GM12878 (cell line): Measurements from ENCODE around the gene RFX3. TPM values are rescaled to one million over a fixed set of nuclear protein-coding genes. Genes with fewer than 3 reads are reported as not detected.

Experiments
- ATAC-seq: fragments of 200-7000 bp; cut with Tn5 transposase; 3 replicates; pipeline ENCODE4 v1.9.1; 2020; ENCODE audit warnings: mild to moderate bottlenecking, moderate library complexity
- BruUV-seq: library from RNA; stranded (reverse); fragments of 400-500 nt; replicated peaks from 2 replicates; lab custom pipeline; 2021; lab: Mats Ljungman, UMichigan
- CTCF ChIA-PET: fragments of 300-600 bp; sonication (Branson Sonifier 250); formaldehyde crosslinking; extraction: SDS; loops from one replicate; lab custom pipeline; 2021; ENCODE audit warnings: inconsistent platforms; lab: Yijun Ruan, JAX
- POLR2A ChIA-PET: fragments of 350-600 bp; formaldehyde crosslinking; extraction: SDS; loops from one replicate; lab custom pipeline; 2021; ENCODE audit warnings: inconsistent platforms; lab: Charles Lee
- RAD21 ChIA-PET: fragments of 300-600 bp; sonication (Branson Sonifier 250); formaldehyde crosslinking; loops from one replicate; lab custom pipeline; 2023; ENCODE audit warnings: antibody characterized with exemption; ENCODE audit not compliant: unreplicated experiment; lab: Charles Lee
- SMC1A ChIA-PET: fragments of 300-600 bp; sonication (Branson Sonifier 250); formaldehyde crosslinking; loops from one replicate; lab custom pipeline; 2023; ENCODE audit not compliant: unreplicated experiment, uncharacterized antibody; lab: Charles Lee
- DNase-seq: peaks from one replicate; pipeline ENCODE4 v3.0.0-alpha.2; 2011; ENCODE audit warnings: low read depth, low spot score
- FAIRE-seq: peaks from 3 replicates; lab custom pipeline; 2011; peaks lifted over from hg19 to GRCh38; lab: Jason Lieb, UNC
- H2AFZ ChIP-seq: 2 replicates; pipeline ENCODE4 v1.6.0; 2011; ENCODE audit warnings: low read depth, low read length, control low read depth; ENCODE audit not compliant: control insufficient read depth
- H3K27ac ChIP-seq: 2 replicates; pipeline ENCODE4 v1.5.1; 2011; ENCODE audit warnings: control low read depth; ENCODE audit not compliant: control insufficient read depth, insufficient read depth
- H3K27me3 ChIP-seq, 2 experiments: replicated peaks in 1 of 2; 2 replicates each; pipeline versions ENCODE4 v1.6.0 to v1.6.1; 2011; ENCODE audit warnings: low read length in 1 of 2; ENCODE audit not compliant: control insufficient read depth in 2 of 2, insufficient read depth in 2 of 2
- H3K36me3 ChIP-seq, 2 experiments: 2 replicates each; pipeline ENCODE4 v1.5.1; 2011; ENCODE audit warnings: low read length in 1 of 2; ENCODE audit not compliant: control insufficient read depth in 2 of 2, insufficient read depth in 2 of 2
- H3K4me1 ChIP-seq: 2 replicates; pipeline ENCODE4 v1.6.1; 2011; ENCODE audit warnings: mild to moderate bottlenecking, low read length, moderate library complexity, mixed read lengths; ENCODE audit not compliant: control insufficient read depth, insufficient read depth
- H3K4me2 ChIP-seq: 2 replicates; pipeline ENCODE4 v1.6.0; 2011; ENCODE audit warnings: control low read depth; ENCODE audit not compliant: control insufficient read depth, insufficient read depth
- H3K4me3 ChIP-seq: fragments of 200-600 bp; sonication (generic); 2 replicates; pipeline ENCODE4 v1.5.1; 2016
- H3K79me2 ChIP-seq: 2 replicates; pipeline ENCODE4 v1.6.0; 2011; ENCODE audit warnings: low read length; ENCODE audit not compliant: control insufficient read depth, insufficient read depth
- H3K9ac ChIP-seq: 2 replicates; pipeline ENCODE4 v1.8.0; 2011; ENCODE audit warnings: low read length, control low read depth, mixed read lengths; ENCODE audit not compliant: control insufficient read depth, insufficient read depth
- H3K9me3 ChIP-seq: replicated peaks from 3 replicates; pipeline ENCODE4 v1.5.1; 2011; ENCODE audit warnings: mild to moderate bottlenecking, low read length; ENCODE audit not compliant: control insufficient read depth, insufficient read depth
- H4K20me1 ChIP-seq: 2 replicates; pipeline ENCODE4 v1.6.0; 2011; ENCODE audit not compliant: control insufficient read depth, insufficient read depth
- CEBPB ChIP-seq, 2 experiments: fragments of 150-350 bp in 1 of 2; IDR thresholded peaks; 2 replicates each; pipeline ENCODE4 v1.6.1; 2012 to 2014; ENCODE audit warnings: low read depth in 2 of 2, low read length in 2 of 2, borderline replicate concordance in 1 of 2, inconsistent platforms in 1 of 2
- CREB1 ChIP-seq: IDR thresholded peaks from 2 replicates; pipeline ENCODE4 v1.6.1; 2012; ENCODE audit warnings: low read depth, mild to moderate bottlenecking, inconsistent platforms
- ESRRA ChIP-seq: IDR thresholded peaks from 2 replicates; pipeline ENCODE4 v1.6.1; 2012; ENCODE audit warnings: mild to moderate bottlenecking, low read length, improper control_type of control experiment
- IKZF1 ChIP-seq: fragments of 450-650 bp; conservative IDR thresholded peaks from 2 replicates; pipeline ENCODE4 v1.6.1; 2017; ENCODE audit warnings: antibody characterized with exemption, mild to moderate bottlenecking
- IRF4 ChIP-seq: IDR thresholded peaks from 2 replicates; pipeline ENCODE4 v1.6.1; 2011; ENCODE audit warnings: low read depth, low read length
- MTA2 ChIP-seq: fragments of 450-650 bp; IDR thresholded peaks from 2 replicates; pipeline ENCODE4 v1.6.1; 2016; ENCODE audit warnings: low read depth, mild to moderate bottlenecking, moderate library complexity
- NR2C1 ChIP-seq: fragments of 450-650 bp; IDR thresholded peaks from 2 replicates; pipeline ENCODE4 v1.6.1; 2017; ENCODE audit warnings: antibody characterized with exemption, mild to moderate bottlenecking, moderate library complexity
- TAF1 ChIP-seq: IDR thresholded peaks from 2 replicates; pipeline ENCODE4 v1.6.1; 2011; ENCODE audit warnings: mild to moderate bottlenecking, low read depth, low read length, borderline replicate concordance
- TBL1XR1 ChIP-seq: IDR thresholded peaks from 2 replicates; pipeline ENCODE4 v1.6.1; 2012; ENCODE audit warnings: low read depth, low read length, improper control_type of control experiment
- ZNF217 ChIP-seq: fragments of 450-650 bp; IDR thresholded peaks from 2 replicates; pipeline ENCODE4 v1.6.1; 2017; ENCODE audit warnings: antibody characterized with exemption, mild to moderate bottlenecking
- WGBS: methylation state at CpG from one replicate; pipeline ENCODE4 v1.1.6; 2016; ENCODE audit warnings: low lambda C conversion rate; ENCODE audit not compliant: insufficient replicate concordance, insufficient coverage; ENCODE audit errors: missing lambda C conversion rate; 5-methylcytosine and 5-hydroxymethylcytosine counted together
- in situ Hi-C: fragments of 300-500 bp; cut with MboI; formaldehyde crosslinking; loops from 9 replicates; pipeline ENCODE4 v1.14.3; 2018; ENCODE audit warnings: mixed read lengths
- intact Hi-C: fragments of 100-400 bp; cut with micrococcal nuclease; formaldehyde crosslinking; loops from one replicate; pipeline ENCODE4 v1.14.2; 2022; ENCODE audit not compliant: unreplicated experiment
- polyA plus RNA-seq, 11 experiments: library from polyadenylated mRNA; depleted of rRNA in 4 of 11; unstranded in 6 of 11; stranded (reverse) in 5 of 11; fragments of >200 nt; fragmentation: Nextera tagmentation in 4 of 11; fragmentation: Illumina TruSeq in 1 of 11; extraction: Ambion mirVana in 4 of 11; extraction: Trizol in 1 of 11; gene quantifications; 1 replicate in 1 of 11; 2 replicates in 10 of 11; pipeline versions ENCODE4 v1.2.1 to v1.2.3, GENCODE V29; 2011 to 2016; ENCODE audit warnings: inconsistent platforms in 2 of 11, missing spikeins in 2 of 11, low read depth in 1 of 11
- total RNA-seq, 4 experiments: library from RNA; depleted of rRNA in 3 of 4; stranded (reverse); fragments of >200 nt in 3 of 4; fragmentation: Illumina TruSeq in 1 of 4; extraction: Trizol in 1 of 4; gene quantifications; 2 replicates each; pipeline versions ENCODE4 v1.2.1 to v1.2.3, GENCODE V29; 2013 to 2021
- TF ChIP-seq, protein P1 (sequence below): IDR thresholded peaks from 2 replicates; pipeline ENCODE4 v1.6.1; 2011; ENCODE audit warnings: low read depth, low read length, improper control_type of control experiment, borderline replicate concordance

RFX3 gene
- total and polyA plus RNA-seq, 10 of the 15 experiments (the other 5 are each of a cell fraction or from before 2014, with no cell fraction given): 1.2 to 26.4 (median 6.7) TPM

DNA sequence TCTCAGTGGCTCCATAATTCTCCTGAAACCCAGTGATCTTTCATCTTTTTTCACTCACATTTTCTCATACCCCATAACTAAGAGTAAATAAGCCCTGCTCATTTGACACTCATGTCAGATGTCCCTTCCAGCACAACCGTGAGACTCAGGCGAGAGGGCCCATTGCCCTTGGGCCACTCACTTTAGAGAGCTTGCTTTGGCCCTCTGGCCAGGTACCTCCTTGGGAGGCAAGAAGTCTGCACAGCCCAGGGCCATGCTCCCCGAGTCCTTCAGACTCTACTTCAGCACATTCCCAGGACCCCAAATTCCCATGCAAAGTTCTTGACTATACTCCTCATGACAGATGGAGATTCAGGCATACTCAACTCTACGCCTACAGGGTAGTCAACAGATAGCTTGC is 33.6 kb downstream of the RFX3 start:
- DNase-seq (no peak), ATAC-seq (no peak), FAIRE-seq (no peak)
- no peaks in the 10 kb centered on the region; the same call in none of the 2 replicates for H3K79me2 ChIP-seq
- 100% methylated on average over 4 of the region's 4 CpGs for WGBS
- H3K27me3 ChIP-seq: no peaks in the 10 kb centered on the region
- ChIA-PET CTCF (no interaction called here), POLR2A (interaction anchor here (0.9 kb wide), 1 partner anchor 9 kb away, joined by 3 read pairs; no protein-coding TSS in a partner anchor), RAD21 (no interaction called here), SMC1A (interaction anchor here (1.3 kb wide), 1 partner anchor 10 kb away, joined by 3 read pairs; no protein-coding TSS in a partner anchor)
- no peak overlapping the region for H3K27ac ChIP-seq
- no peak overlapping the region for H3K9ac ChIP-seq
- no peak overlapping the region for H3K4me3 ChIP-seq
- no peaks in the 10 kb centered on the region; a peak in 1 of 4 replicates for H3K36me3 ChIP-seq
- no peak overlapping the region for H3K4me2 ChIP-seq
- TF ChIP-seq IRF4 (no peak), CREB1 (no peak), NR2C1 (no peak), ESRRA (no peak), MTA2 (no peak), CEBPB (IDR thresholded peaks at IDR 0.05; ENCODE audit: borderline replicate concordance in 1 of 2, low read depth in 2 of 2, low read length in 2 of 2) (no peak), TAF1 (no peak), TBL1XR1 (no peak), IKZF1 (no peak), ZNF217 (no peak)
- TF ChIP-seq, protein P1, sequence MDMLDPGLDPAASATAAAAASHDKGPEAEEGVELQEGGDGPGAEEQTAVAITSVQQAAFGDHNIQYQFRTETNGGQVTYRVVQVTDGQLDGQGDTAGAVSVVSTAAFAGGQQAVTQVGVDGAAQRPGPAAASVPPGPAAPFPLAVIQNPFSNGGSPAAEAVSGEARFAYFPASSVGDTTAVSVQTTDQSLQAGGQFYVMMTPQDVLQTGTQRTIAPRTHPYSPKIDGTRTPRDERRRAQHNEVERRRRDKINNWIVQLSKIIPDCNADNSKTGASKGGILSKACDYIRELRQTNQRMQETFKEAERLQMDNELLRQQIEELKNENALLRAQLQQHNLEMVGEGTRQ: no peak
- no peaks in the 10 kb centered on the region; the same call in 1 of the 3 replicates for H3K9me3 ChIP-seq
- no peaks in the 10 kb centered on the region for H4K20me1 ChIP-seq
- intact Hi-C loops (no loop called here), in situ Hi-C loops (no loop called here)
- BruUV-seq: no TSS peak
- no peak overlapping the region for H2AFZ ChIP-seq
- peaks cover 2% of the 10 kb centered on the region; the same call in 1 of the 2 replicates for H3K4me1 ChIP-seq
